MCF 10A (cell line): ENCODE measurements around the gene FGD4. TPM values are rescaled to one million over a fixed set of nuclear protein-coding genes. Genes with fewer than 3 reads are reported as not detected.

Experiments
- BruUV-seq: library from RNA; stranded (reverse); fragments of 400-500 nt; replicated peaks from 2 replicates; lab custom pipeline; 2021; lab: Mats Ljungman, UMichigan
- CTCF ChIA-PET: fragments of 300-600 bp; sonication (Branson Sonifier 250); formaldehyde crosslinking; extraction: SDS; loops from one replicate; lab custom pipeline; 2021; ENCODE audit warnings: antibody characterized with exemption, inconsistent platforms; lab: Yijun Ruan, JAX
- POLR2A ChIA-PET: fragments of 300-600, 350-650 bp; sonication (Branson Sonifier 250); formaldehyde crosslinking; extraction: SDS; loops from one replicate; lab custom pipeline; 2020; ENCODE audit warnings: antibody characterized with exemption, inconsistent platforms; lab: Yijun Ruan, JAX
- DNase-seq: peaks from one replicate; pipeline ENCODE4 v3.0.0-alpha.2; 2018; ENCODE audit not compliant: unreplicated experiment
- H3K27ac Mint-ChIP-seq: one replicate; pipeline ENCODE4 v1.8.0; 2022; ENCODE audit warnings: mild to moderate bottlenecking, low read depth, mixed read lengths; ENCODE audit not compliant: unreplicated experiment
- H3K27me3 Mint-ChIP-seq: one replicate; pipeline ENCODE4 v1.8.0; 2022; ENCODE audit warnings: mixed read lengths; ENCODE audit not compliant: insufficient read depth, unreplicated experiment
- H3K36me3 Mint-ChIP-seq: one replicate; pipeline ENCODE4 v1.8.0; 2022; ENCODE audit warnings: mild to moderate bottlenecking, moderate library complexity, mixed read lengths; ENCODE audit not compliant: insufficient read depth, unreplicated experiment
- H3K4me1 Mint-ChIP-seq: one replicate; pipeline ENCODE4 v1.8.0; 2022; ENCODE audit warnings: mixed read lengths; ENCODE audit not compliant: insufficient read depth, unreplicated experiment
- H3K4me3 Mint-ChIP-seq: one replicate; pipeline ENCODE4 v1.8.0; 2022; ENCODE audit warnings: mild to moderate bottlenecking, moderate library complexity, mixed read lengths; ENCODE audit not compliant: unreplicated experiment
- H3K9me3 Mint-ChIP-seq: one replicate; pipeline ENCODE4 v1.8.0; 2022; ENCODE audit warnings: mixed read lengths; ENCODE audit not compliant: unreplicated experiment
- intact Hi-C: fragments of 100-400 bp; cut with micrococcal nuclease; formaldehyde crosslinking; loops from 2 replicates; pipeline ENCODE4 v1.14.1; 2022
- total RNA-seq: library from RNA; stranded (reverse); gene quantifications from 2 replicates; pipeline ENCODE4 v1.2.3, GENCODE V29; 2022
- TF ChIP-seq, protein P1 (sequence below): fragments of 200-600 bp; IDR thresholded peaks from one replicate; pipeline ENCODE4 v1.8.0; 2022; ENCODE audit warnings: antibody characterized with exemption, mild to moderate bottlenecking; ENCODE audit not compliant: unreplicated experiment

FGD4 gene
- total RNA-seq, 1 experiment from 2014 or later, result 34.7 TPM

DNA sequence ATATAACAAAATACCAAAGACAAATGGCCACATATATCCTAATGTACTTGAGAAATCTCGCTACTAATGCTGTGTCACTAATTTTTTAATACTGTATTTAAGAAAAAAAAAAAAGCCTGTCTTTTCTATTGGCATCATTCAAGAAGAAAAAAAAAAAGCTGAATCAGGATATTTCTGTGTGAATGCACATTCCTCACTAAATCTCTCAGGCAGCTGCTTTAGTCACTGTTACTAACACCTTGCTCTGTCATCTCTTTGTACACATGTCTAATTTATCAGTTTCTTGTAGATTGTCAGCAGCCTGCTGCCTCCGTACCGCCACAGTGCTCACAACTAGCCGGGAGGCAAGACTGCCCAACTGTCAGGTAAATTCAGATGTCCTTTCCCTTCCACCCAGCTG is 32.0 kb upstream of the FGD4 start:
- ChIA-PET POLR2A (interaction anchor here (1.0 to 1.6 kb wide), 4 partner anchors 9 to 33 kb away, joined by 3 to 4 read pairs (median 4); no protein-coding TSS in a partner anchor), CTCF (interaction anchor here (0.6 to 8.0 kb wide), 11 partner anchors 9 to 965 kb away, joined by 3 to 97 read pairs (median 8); partner anchors contain the start of gene FGD4)
- no TSS peak for BruUV-seq
- H3K4me1 Mint-ChIP-seq, result peaks cover 5% of the 10 kb centered on the region
- H3K9me3 Mint-ChIP-seq, result no peaks in the 10 kb centered on the region
- H3K27ac Mint-ChIP-seq, result no peak overlapping the region
- intact Hi-C loops, result no loop called here
- no peaks in the 10 kb centered on the region for H3K36me3 Mint-ChIP-seq
- H3K4me3 Mint-ChIP-seq, result no peak overlapping the region
- H3K27me3 Mint-ChIP-seq, result no peaks in the 10 kb centered on the region
- DNase-seq, result no peak
- TF ChIP-seq, protein P1, sequence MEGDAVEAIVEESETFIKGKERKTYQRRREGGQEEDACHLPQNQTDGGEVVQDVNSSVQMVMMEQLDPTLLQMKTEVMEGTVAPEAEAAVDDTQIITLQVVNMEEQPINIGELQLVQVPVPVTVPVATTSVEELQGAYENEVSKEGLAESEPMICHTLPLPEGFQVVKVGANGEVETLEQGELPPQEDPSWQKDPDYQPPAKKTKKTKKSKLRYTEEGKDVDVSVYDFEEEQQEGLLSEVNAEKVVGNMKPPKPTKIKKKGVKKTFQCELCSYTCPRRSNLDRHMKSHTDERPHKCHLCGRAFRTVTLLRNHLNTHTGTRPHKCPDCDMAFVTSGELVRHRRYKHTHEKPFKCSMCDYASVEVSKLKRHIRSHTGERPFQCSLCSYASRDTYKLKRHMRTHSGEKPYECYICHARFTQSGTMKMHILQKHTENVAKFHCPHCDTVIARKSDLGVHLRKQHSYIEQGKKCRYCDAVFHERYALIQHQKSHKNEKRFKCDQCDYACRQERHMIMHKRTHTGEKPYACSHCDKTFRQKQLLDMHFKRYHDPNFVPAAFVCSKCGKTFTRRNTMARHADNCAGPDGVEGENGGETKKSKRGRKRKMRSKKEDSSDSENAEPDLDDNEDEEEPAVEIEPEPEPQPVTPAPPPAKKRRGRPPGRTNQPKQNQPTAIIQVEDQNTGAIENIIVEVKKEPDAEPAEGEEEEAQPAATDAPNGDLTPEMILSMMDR, result no peak

DNA sequence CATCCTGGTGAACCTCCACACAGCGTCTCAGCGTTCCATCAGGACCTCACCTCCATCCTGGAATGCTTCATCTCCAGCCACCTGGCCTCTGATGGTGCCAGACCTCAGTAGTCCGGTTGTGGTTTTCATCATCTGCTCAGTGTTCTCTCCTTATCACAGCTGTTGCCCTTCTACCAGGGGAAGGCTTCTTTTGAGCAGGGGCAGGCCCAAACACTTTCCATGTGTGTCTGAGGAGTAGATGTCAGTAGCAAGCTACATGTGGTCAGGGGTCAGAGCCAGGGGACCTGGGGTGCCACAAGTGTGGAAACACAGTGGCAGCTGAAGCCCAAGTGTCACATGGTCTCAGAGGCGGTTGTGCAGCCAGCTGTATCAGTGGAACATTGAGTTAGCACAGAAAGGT is 30.2 kb upstream of the FGD4 start:
- Mint-ChIP-seq H3K9me3 (no peaks in the 10 kb centered on the region), H3K27ac (no peak overlapping the region), H3K27me3 (no peaks in the 10 kb centered on the region), H3K36me3 (no peaks in the 10 kb centered on the region), H3K4me3 (no peak overlapping the region), H3K4me1 (peaks cover 5% of the 10 kb centered on the region)
- BruUV-seq, result no TSS peak
- no peak for DNase-seq
- TF ChIP-seq, protein P1, result no peak
- CTCF ChIA-PET, result interaction anchor here (8.0 kb wide), 1 partner anchor 303 kb away, joined by 97 read pairs; no protein-coding TSS in a partner anchor
- POLR2A ChIA-PET, result interaction anchor here (0.6 kb wide), 1 partner anchor 16 kb away, joined by 3 read pairs; no protein-coding TSS in a partner anchor
- intact Hi-C loops, result no loop called here

DNA sequence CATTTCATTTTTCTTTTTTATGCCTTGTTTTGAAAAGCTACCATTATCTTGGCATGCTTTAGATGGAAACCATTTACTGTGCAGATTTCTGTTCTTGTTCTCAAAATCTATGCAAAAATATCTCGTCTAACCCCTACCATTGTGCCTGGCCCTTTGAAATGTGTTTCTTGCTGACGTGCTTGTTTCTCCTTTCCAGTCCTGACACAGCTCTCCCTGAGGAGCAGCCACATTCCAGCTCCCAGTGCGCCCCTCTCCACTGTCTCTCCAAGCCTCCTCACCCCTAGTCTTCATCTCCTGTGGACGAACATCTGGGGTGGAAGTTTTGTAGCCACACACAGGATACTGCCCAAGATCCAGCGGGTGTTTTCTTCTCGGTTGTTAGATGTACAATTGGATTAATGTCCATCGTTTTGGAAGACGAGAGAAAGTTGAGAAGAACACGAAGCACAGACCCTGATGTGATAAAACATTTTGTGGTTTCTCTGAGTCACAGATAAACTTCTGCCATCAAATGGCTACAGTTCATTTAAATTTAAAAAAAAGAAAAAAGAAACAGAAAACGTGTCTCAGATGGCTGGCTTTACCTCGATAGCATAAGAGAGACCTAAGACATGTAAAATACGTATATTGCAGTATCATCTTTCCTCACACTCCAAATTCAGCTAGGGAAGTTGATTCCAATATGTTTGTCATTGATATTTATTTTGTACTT is 21.9 kb upstream of the FGD4 start:
- no peak overlapping the region for H3K4me3 Mint-ChIP-seq
- no peaks in the 10 kb centered on the region for H3K27me3 Mint-ChIP-seq
- H3K9me3 Mint-ChIP-seq, result no peaks in the 10 kb centered on the region
- no peak for DNase-seq
- no peaks in the 10 kb centered on the region for H3K4me1 Mint-ChIP-seq
- POLR2A ChIA-PET, result interaction anchor here (0.8 kb wide), 1 partner anchor 9 kb away, joined by 3 read pairs; no protein-coding TSS in a partner anchor
- intact Hi-C loops, result no loop called here
- H3K36me3 Mint-ChIP-seq, result no peaks in the 10 kb centered on the region
- CTCF ChIA-PET, result interaction anchor here (0.7 to 1.3 kb wide), 4 partner anchors 12 to 1206 kb away, joined by 3 to 6 read pairs (median 4); no protein-coding TSS in a partner anchor
- H3K27ac Mint-ChIP-seq, result no peak overlapping the region
- BruUV-seq, result no TSS peak
- TF ChIP-seq, protein P1, result no peak

DNA sequence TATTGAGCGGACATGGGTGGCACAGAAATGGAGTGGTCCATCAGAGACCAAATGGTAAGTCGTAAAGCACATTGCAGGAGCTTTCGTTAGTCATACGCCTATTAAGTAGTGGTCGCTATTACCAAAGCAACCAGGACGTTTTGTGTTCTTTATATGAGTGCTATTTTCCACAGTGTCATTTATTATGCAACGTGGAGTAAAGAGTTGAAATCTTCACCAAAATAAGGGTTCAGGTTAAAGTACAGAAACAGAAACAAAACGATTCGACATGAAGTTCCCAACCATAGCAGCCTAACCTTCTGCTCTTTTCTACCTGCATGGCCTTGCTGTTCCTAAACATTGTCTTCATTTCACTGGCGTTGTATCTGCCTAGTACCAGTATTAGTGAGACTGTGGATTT is 20.1 kb upstream of the FGD4 start:
- intact Hi-C loops, result no loop called here
- DNase-seq, result no peak
- ChIA-PET POLR2A (interaction anchor here (0.8 to 1.2 kb wide), 3 partner anchors 11 to 21 kb away, joined by 4 read pairs; no protein-coding TSS in a partner anchor), CTCF (interaction anchor here (0.9 kb wide), 1 partner anchor 13 kb away, joined by 8 read pairs; no protein-coding TSS in a partner anchor)
- no peaks in the 10 kb centered on the region for H3K4me1 Mint-ChIP-seq
- H3K4me3 Mint-ChIP-seq, result no peak overlapping the region
- H3K27ac Mint-ChIP-seq, result no peak overlapping the region
- H3K9me3 Mint-ChIP-seq, result no peaks in the 10 kb centered on the region
- H3K36me3 Mint-ChIP-seq, result no peaks in the 10 kb centered on the region
- H3K27me3 Mint-ChIP-seq, result no peaks in the 10 kb centered on the region
- no TSS peak for BruUV-seq
- TF ChIP-seq, protein P1, result no peak
